Neural cell (in vitro differentiated cells): ENCODE data around the gene AMPD1.

Experiments
- EP300 ChIP-seq: fragments of 450-650 bp; conservative IDR thresholded peaks from 2 replicates; pipeline ENCODE4 v1.6.1; 2014; ENCODE audit warnings: antibody characterized with exemption, mild to moderate bottlenecking, moderate library complexity; ENCODE audit not compliant: poor library complexity, severe bottlenecking
- EZH2 ChIP-seq: fragments of 200-600, 300-800 bp; shearing (Covaris generic), sonication (generic); IDR thresholded peaks from 2 replicates; pipeline ENCODE4 v1.6.1; 2014; ENCODE audit warnings: antibody characterized with exemption, low read length, borderline replicate concordance, mild to moderate bottlenecking; ENCODE audit not compliant: insufficient read depth, poor library complexity, severe bottlenecking
- POLR2AphosphoS5 ChIP-seq: IDR thresholded peaks from 2 replicates; pipeline ENCODE4 v1.6.1; 2012
- RAD21 ChIP-seq: fragments of 450-650 bp; conservative IDR thresholded peaks from 2 replicates; pipeline ENCODE4 v1.6.1; 2014; ENCODE audit warnings: antibody characterized with exemption, mild to moderate bottlenecking, moderate library complexity
- SMC3 ChIP-seq: fragments of 450-650 bp; conservative IDR thresholded peaks from 2 replicates; pipeline ENCODE4 v1.6.1; 2014; ENCODE audit warnings: antibody characterized with exemption, mild to moderate bottlenecking, moderate library complexity; ENCODE audit not compliant: poor library complexity
- TF ChIP-seq, protein P1 (sequence below): fragments of 450-650 bp; IDR thresholded peaks from 2 replicates; pipeline ENCODE4 v1.5.1; 2014; ENCODE audit warnings: antibody characterized with exemption, mild to moderate bottlenecking, moderate library complexity; ENCODE audit not compliant: poor library complexity, severe bottlenecking

DNA sequence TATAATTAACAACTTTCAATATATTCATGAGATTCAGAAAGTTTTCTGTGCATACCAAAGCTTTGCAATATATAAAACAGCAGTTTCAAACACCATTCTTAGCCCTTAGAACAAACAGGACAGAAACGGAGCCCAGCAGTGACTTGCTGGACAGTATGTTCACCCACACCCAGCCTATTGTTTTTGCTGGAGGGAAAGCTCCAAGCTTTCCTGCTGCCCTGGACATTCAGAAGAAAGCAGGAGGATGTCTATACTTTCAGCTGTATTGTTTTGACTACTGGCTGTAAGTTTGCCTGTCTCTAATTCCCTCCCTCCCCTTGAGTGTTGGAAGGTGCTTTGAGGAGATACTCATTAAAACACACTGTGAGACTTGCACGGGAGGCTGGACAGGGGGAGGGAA, 35.1 kb downstream of the AMPD1 start:
- TF ChIP-seq EP300 = no peak
- TF ChIP-seq POLR2AphosphoS5 = no peak
- TF ChIP-seq, protein P1, sequence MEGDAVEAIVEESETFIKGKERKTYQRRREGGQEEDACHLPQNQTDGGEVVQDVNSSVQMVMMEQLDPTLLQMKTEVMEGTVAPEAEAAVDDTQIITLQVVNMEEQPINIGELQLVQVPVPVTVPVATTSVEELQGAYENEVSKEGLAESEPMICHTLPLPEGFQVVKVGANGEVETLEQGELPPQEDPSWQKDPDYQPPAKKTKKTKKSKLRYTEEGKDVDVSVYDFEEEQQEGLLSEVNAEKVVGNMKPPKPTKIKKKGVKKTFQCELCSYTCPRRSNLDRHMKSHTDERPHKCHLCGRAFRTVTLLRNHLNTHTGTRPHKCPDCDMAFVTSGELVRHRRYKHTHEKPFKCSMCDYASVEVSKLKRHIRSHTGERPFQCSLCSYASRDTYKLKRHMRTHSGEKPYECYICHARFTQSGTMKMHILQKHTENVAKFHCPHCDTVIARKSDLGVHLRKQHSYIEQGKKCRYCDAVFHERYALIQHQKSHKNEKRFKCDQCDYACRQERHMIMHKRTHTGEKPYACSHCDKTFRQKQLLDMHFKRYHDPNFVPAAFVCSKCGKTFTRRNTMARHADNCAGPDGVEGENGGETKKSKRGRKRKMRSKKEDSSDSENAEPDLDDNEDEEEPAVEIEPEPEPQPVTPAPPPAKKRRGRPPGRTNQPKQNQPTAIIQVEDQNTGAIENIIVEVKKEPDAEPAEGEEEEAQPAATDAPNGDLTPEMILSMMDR = no peak
- no peak for TF ChIP-seq EZH2
- TF ChIP-seq RAD21 = no peak
- TF ChIP-seq SMC3 = no peak
